MM.1S (cell line): Measurements from ENCODE around the gene CHMP2A.

Experiments
- DNase-seq: peaks from one replicate; pipeline ENCODE4 v3.0.0-alpha.2; 2015
- H2AFZ ChIP-seq: fragments of 300-600 bp; sonication (generic); 2 replicates; pipeline ENCODE4 v1.6.0; 2016; ENCODE audit warnings: antibody characterized with exemption, low read length
- H3F3A ChIP-seq: fragments of 300-600 bp; sonication (generic); 2 replicates; pipeline ENCODE4 v1.6.1; 2016; ENCODE audit warnings: mild to moderate bottlenecking, antibody characterized with exemption, low read length, moderate library complexity, mixed read lengths; ENCODE audit not compliant: insufficient read depth
- H3K27ac ChIP-seq: fragments of 300-600 bp; sonication (generic); 2 replicates; pipeline ENCODE4 v1.5.1; 2016; ENCODE audit warnings: mild to moderate bottlenecking, low read length
- H3K27me3 ChIP-seq: fragments of 300-600 bp; sonication (generic); replicated peaks from 2 replicates; pipeline ENCODE4 v1.6.0; 2016; ENCODE audit warnings: low read length; ENCODE audit not compliant: insufficient read depth
- H3K36me3 ChIP-seq: fragments of 300-600 bp; sonication (generic); replicated peaks from 2 replicates; pipeline ENCODE4 v1.6.1; 2016; ENCODE audit warnings: mild to moderate bottlenecking, low read length, mixed read lengths; ENCODE audit not compliant: insufficient read depth
- H3K4me1 ChIP-seq: fragments of 300-600 bp; sonication (generic); 2 replicates; pipeline ENCODE4 v1.6.1; 2016; ENCODE audit warnings: low read length, mixed read lengths
- H3K4me2 ChIP-seq: fragments of 300-600 bp; sonication (generic); 2 replicates; pipeline ENCODE4 v1.6.0; 2016; ENCODE audit warnings: low read depth, low read length
- H3K4me3 ChIP-seq: fragments of 300-600 bp; sonication (generic); 2 replicates; pipeline ENCODE4 v1.5.1; 2016; ENCODE audit warnings: low read length, mixed read lengths
- H3K79me2 ChIP-seq: fragments of 300-600 bp; sonication (generic); 2 replicates; pipeline ENCODE4 v1.6.1; 2016; ENCODE audit warnings: mixed run types, low read length, mixed read lengths
- H3K9ac ChIP-seq: fragments of 300-600 bp; sonication (generic); 2 replicates; pipeline ENCODE4 v1.6.1; 2016; ENCODE audit warnings: low read length, mixed read lengths
- H3K9me2 ChIP-seq: fragments of 300-600 bp; sonication (generic); replicated peaks from 2 replicates; pipeline ENCODE4 v1.6.1; 2016; ENCODE audit warnings: mild to moderate bottlenecking, low read length, mixed read lengths; ENCODE audit not compliant: insufficient read depth
- H3K9me3 ChIP-seq: fragments of 300-600 bp; sonication (generic); replicated peaks from 2 replicates; pipeline ENCODE4 v1.6.1; 2016; ENCODE audit warnings: mild to moderate bottlenecking, low read length, mixed read lengths; ENCODE audit not compliant: insufficient read depth
- H4K20me1 ChIP-seq: fragments of 300-600 bp; sonication (generic); 2 replicates; pipeline ENCODE4 v1.6.1; 2016; ENCODE audit warnings: mild to moderate bottlenecking, low read length, moderate library complexity, mixed read lengths; ENCODE audit not compliant: insufficient read depth
- EZH2 ChIP-seq: fragments of 300-600 bp; sonication (generic); optimal IDR thresholded peaks from 2 replicates; pipeline ENCODE3; 2017; ENCODE audit warnings: low read depth, mild to moderate bottlenecking, antibody characterized with exemption, low read length, mixed read lengths
- EZH2phosphoT487 ChIP-seq: fragments of 300-600 bp; sonication (generic); IDR thresholded peaks from 2 replicates; pipeline ENCODE4 v1.6.1; 2018; ENCODE audit warnings: antibody characterized with exemption, low read length
- TF ChIP-seq, protein P1 (sequence below): fragments of 300-600 bp; sonication (generic); IDR thresholded peaks from 2 replicates; pipeline ENCODE4 v1.5.1; 2016; ENCODE audit warnings: antibody characterized with exemption, low read length, mixed read lengths

CHMP2A gene

DNA sequence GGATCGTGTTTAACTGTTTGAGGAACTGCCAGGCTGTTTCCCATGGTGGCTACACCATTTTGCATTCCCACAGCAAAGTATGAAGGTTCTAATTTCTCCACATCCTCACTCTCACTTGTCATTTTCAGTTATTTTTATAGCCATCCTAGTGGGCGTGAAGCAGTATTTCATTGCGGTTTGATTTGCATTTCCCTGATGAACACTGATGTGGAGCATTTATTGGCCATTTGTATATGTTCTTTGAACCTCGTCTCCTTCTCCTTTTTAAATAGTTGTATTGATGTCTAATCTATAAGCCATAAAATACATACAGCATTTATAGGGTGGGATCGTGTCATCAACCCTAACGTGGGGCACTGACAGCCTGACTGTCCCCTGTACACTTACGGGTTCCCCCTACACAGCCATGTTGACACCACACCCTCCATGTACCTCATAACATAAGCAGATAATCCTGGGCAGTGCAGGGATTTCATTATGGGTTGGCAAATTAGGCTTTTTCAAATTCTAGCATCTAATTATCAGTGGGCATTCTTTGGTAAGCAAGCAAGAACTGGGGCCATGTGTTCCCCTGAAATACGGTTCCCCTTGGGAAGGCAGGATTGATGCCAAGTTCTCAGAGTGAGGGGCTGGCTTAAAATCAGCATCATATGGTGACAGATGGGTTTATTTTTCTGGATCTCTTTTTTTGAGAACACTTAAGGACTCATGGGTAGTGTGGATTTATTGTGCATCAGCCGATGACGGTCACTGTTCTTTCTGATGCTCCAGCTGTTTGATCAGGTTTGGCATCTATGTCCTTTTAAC is 23.7 kb downstream of the CHMP2A start:
- DNase-seq, result no peak
- H3K36me3 ChIP-seq, result no peaks in the 10 kb centered on the region
- TF ChIP-seq, protein P1, sequence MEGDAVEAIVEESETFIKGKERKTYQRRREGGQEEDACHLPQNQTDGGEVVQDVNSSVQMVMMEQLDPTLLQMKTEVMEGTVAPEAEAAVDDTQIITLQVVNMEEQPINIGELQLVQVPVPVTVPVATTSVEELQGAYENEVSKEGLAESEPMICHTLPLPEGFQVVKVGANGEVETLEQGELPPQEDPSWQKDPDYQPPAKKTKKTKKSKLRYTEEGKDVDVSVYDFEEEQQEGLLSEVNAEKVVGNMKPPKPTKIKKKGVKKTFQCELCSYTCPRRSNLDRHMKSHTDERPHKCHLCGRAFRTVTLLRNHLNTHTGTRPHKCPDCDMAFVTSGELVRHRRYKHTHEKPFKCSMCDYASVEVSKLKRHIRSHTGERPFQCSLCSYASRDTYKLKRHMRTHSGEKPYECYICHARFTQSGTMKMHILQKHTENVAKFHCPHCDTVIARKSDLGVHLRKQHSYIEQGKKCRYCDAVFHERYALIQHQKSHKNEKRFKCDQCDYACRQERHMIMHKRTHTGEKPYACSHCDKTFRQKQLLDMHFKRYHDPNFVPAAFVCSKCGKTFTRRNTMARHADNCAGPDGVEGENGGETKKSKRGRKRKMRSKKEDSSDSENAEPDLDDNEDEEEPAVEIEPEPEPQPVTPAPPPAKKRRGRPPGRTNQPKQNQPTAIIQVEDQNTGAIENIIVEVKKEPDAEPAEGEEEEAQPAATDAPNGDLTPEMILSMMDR, result no peak
- no peak for TF ChIP-seq EZH2
- no peak for TF ChIP-seq EZH2phosphoT487
- H4K20me1 ChIP-seq, result no peaks in the 10 kb centered on the region
- H3F3A ChIP-seq, result no peaks in the 10 kb centered on the region
- no peak overlapping the region for H3K4me2 ChIP-seq
- no peaks in the 10 kb centered on the region for H3K79me2 ChIP-seq
- no peak overlapping the region for H3K27ac ChIP-seq
- H3K27me3 ChIP-seq, result peaks cover 59% of the 10 kb centered on the region
- H2AFZ ChIP-seq, result no peak overlapping the region
- H3K9me2 ChIP-seq, result no peaks in the 10 kb centered on the region
- no peak overlapping the region for H3K9ac ChIP-seq
- no peaks in the 10 kb centered on the region for H3K4me1 ChIP-seq
- no peak overlapping the region for H3K4me3 ChIP-seq
- no peaks in the 10 kb centered on the region for H3K9me3 ChIP-seq

DNA sequence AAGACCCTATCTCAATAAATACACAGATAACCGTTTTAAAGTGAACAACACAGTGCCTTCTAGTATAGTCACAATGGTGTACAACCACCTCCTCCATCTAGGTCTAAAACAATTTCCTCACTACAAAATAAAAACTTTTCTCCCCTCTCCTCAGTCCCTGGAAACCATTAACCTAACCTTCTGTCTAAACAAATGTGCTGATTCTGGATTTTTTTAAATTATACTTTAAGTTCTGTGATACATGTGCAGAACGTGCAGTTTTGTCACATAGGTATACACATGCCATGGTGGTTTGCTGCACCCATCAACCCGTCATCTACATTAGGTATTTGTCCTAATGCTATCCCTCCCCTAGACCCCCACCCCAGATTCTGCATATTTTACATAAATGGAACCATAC is 25.5 kb downstream of the CHMP2A start:
- Histone ChIP-seq H3K79me2 (no peaks in the 10 kb centered on the region), H3K27me3 (peaks cover 59% of the 10 kb centered on the region), H3F3A (no peaks in the 10 kb centered on the region), H4K20me1 (no peaks in the 10 kb centered on the region), H3K4me2 (no peak overlapping the region), H3K4me1 (no peaks in the 10 kb centered on the region), H3K27ac (no peak overlapping the region), H3K9ac (no peak overlapping the region), H3K9me2 (no peaks in the 10 kb centered on the region), H3K4me3 (no peak overlapping the region), H2AFZ (no peak overlapping the region), H3K9me3 (no peaks in the 10 kb centered on the region), H3K36me3 (no peaks in the 10 kb centered on the region)
- no peak for DNase-seq
- TF ChIP-seq, protein P1, result no peak
- TF ChIP-seq EZH2phosphoT487 (no peak), EZH2 (no peak)

DNA sequence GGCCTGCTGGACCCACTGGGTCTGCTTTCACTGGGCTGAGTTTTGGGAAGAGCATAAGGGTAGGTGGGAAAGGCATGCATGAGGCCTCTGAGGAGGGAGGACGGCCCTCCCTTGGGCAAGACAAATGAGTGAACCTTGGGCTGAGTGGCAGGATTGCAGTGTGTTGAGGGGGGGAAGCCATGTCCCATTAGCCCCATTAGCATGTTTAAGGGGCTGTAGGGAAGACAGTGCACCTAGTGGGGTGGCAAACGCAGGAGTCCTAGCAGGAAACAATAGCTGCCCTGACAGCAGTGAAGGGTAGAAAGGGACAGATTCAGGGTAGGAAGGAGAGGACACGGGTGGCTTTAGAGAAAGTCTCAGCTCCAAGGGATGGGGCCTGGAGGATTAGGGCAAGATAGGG is 32.2 kb downstream of the CHMP2A start:
- peaks cover 5% of the 10 kb centered on the region; the same call in 1 of the 2 replicates for H3K4me1 ChIP-seq
- no peaks in the 10 kb centered on the region for H3K9me2 ChIP-seq
- peaks cover 15% of the 10 kb centered on the region; the same call in 1 of the 2 replicates for H3K27me3 ChIP-seq
- H3K9me3 ChIP-seq, result no peaks in the 10 kb centered on the region
- no peak overlapping the region for H3K4me2 ChIP-seq
- H2AFZ ChIP-seq, result no peak overlapping the region
- H3F3A ChIP-seq, result peaks cover 11% of the 10 kb centered on the region; the same call in 1 of the 2 replicates
- no peak overlapping the region for H3K4me3 ChIP-seq
- DNase-seq, result no peak
- no peak overlapping the region for H3K27ac ChIP-seq
- peaks cover 13% of the 10 kb centered on the region for H3K79me2 ChIP-seq
- no peaks in the 10 kb centered on the region for H4K20me1 ChIP-seq
- H3K36me3 ChIP-seq, result no peaks in the 10 kb centered on the region
- TF ChIP-seq EZH2 (no peak), EZH2phosphoT487 (no peak)
- TF ChIP-seq, protein P1, result no peak
- H3K9ac ChIP-seq, result no peak overlapping the region
